ENCODE measurements around the gene NKX1-1.

Gene NKX1-1

DNA sequence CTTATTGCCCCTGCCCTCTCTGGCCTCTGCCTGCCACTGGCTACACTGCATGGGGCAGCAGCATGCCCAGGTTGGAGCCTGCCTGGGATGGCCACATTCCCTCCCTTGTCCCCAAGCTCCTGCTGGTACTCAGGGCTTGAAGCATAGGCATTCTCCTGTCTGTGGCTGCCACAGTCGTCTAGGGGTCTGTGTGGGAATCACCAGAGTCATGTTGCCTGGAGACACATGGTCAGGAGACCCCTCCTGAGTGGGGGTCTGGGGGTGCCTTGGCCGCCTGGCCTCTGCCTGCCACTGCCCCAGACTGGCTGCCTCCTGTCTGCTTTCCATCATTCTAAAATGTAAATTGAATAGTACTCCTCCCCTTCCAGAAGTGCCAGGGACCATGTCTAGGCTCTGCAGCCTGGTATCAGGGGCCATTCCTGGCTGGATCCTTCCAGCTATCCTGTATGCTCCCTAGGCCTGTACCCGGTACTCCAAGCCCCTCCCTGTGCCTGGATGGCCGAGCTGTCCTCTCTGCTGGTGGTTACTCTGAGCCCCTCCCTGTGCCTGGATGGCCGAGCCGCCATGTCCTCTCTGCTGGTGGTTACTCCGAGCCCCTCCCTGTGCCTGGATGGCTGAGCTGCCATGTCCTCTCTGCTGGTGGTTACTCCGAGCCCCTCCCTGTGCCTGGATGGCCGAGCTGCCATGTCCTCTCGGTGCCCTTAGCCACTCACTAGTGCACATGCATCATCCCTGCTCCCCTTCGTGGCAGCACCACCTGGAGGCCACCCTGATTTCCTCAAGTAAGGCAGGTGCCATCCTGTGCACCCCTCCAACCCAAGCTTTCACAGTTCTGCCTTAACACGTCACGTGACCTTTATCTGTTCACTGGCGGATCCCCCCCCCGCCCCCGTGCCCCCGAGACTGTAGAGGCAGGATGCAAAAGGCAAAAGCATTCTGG lies 5.5 kb upstream of the NKX1-1 start:
- TF ChIP-seq CTCF (IDR thresholded peaks at IDR 0.05; ENCODE audit: low read length, missing control alignments) = no peak
- H3K4me3 ChIP-seq (replicated peaks; ENCODE audit: low read depth, low read length) = no peak overlapping the region
- no peak for DNase-seq (ENCODE audit: low read depth)

DNA sequence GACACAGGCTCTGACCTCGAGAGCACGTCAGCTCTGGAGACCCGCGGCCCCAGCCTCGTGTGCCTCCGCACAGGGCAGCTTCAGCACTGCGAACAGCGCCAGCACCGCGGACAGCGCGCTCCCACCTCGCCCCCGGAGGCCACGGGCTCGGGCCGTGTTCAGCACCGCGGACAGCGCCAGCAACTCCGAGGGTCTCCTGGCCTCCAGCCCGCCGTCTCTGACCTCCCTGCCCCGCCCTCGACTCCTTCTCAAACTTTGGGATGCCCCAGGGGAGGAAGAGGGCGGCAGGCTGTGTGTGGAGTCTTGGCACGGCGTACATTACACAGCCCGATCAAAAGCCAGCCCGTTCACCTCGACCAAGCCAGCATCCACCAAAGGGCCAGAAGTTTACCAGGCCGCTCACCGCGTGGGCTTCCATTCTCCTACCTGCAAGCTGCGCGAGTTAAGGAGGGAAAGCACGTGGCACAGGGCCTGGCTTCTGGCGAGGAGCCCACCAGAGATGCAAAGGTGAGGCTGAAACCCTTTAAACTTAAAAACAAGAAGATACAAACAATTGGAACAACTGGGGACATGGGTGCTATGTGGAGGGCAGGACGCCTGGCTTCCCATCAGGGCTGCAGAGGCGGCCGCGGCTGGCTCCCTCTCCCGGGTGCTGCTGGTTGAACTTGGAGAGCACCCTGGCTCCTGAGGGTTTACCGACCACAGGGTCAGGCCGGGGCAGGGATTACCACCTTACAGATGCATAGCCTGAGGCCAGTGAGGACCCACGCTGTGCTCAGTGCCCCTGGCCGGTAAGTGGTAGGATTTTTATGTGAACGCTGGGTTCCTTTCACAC lies 4.5 kb upstream of the NKX1-1 start:
- H3K4me3 ChIP-seq (replicated peaks; ENCODE audit: low read depth, low read length) = no peak overlapping the region
- TF ChIP-seq CTCF (IDR thresholded peaks at IDR 0.05; ENCODE audit: low read length, missing control alignments) = no peak
- peak; percentile 55 for DNase-seq (ENCODE audit: low read depth)

GRCh38 chr4:1409491-1410425 lies 3.5 kb upstream of the NKX1-1 start:
- no peak overlapping the region for H3K4me3 ChIP-seq (replicated peaks; ENCODE audit: low read depth, low read length)
- TF ChIP-seq CTCF (IDR thresholded peaks at IDR 0.05; ENCODE audit: low read length, missing control alignments) = no peak
- no peak for DNase-seq (ENCODE audit: low read depth)

DNA sequence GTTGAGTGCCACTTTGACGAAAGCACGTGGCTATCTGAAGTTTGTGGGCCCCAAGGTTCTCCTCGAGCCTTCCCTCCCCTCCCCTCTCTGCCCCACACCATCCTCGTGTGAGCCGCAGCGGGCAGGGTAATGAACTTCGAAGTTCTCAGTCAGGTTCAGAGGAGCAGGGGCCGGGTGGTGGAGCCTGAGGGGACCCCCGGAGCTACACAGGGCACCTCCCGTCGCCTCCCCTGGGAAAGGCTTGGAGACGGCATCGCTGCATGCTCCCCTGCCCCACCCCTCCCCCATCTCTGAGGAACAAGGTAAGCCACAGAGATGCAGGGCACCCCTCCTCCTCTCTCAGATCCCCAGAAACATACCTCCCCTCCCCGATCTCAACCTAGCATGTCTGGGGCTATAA lies 2.8 kb upstream of the NKX1-1 start:
- no peak for TF ChIP-seq CTCF (IDR thresholded peaks at IDR 0.05; ENCODE audit: low read length, missing control alignments)
- no peak overlapping the region for H3K4me3 ChIP-seq (replicated peaks; ENCODE audit: low read depth, low read length)

GRCh38 chr4:1408418-1408817 lies 2.2 kb upstream of the NKX1-1 start:
- no peak for TF ChIP-seq CTCF (IDR thresholded peaks at IDR 0.05; ENCODE audit: low read length, missing control alignments)
- DNase-seq (ENCODE audit: low read depth) = no peak

More for the DNA sequence above, 2.8 kb upstream of the NKX1-1 start:
- DNase-seq (ENCODE audit: low read depth) = no peak

DNA sequence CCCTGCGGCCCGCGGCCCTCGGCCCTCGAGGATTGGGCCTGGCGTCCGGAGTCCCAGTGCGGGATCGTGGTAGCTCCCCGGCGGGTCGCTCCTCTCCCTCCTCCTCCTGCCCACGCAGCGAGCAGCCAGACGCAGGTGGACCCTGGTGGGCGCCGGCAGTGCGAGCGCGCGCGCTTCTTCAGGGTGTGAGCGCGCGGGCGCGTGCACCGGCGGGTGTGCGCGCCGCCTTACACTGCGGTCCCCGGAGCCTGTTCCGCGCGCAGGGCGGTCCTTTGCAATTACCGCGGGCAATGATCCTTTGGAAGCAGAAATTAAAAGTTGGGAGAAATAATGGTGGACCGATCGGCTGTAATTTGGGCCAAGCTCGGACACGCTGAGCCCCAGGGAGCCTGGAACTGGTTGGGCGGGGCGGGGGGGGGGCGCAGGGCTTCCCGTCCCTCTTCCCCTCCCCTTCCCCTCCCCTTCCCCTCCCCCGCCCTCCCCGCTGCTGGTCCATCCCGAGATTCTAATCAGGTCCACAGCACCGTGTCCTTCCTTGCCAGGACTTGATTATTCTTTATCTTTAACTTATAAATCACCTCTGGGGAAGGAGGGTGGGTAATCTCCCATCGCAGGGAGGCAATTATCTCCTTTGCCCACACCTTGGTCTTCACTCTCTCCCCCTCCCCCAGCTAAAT lies 1.6 kb upstream of the NKX1-1 start:
- H3K4me3 ChIP-seq (replicated peaks; ENCODE audit: low read depth, low read length) = no peak overlapping the region
- DNase-seq (ENCODE audit: low read depth) = no peak
- TF ChIP-seq CTCF (IDR thresholded peaks at IDR 0.05; ENCODE audit: low read length, missing control alignments) = no peak

More at GRCh38 chr4:1408418-1408817, 2.2 kb upstream of the NKX1-1 start:
- no peak overlapping the region for H3K4me3 ChIP-seq (replicated peaks; ENCODE audit: low read depth, low read length)
